NCI-H524 treated with DMSO at 0.1 percent for 48 hours (cell line): ENCODE results near the gene FRRS1L.

ENCODE experiments used
- DNase-seq: peaks from one replicate; lab custom pipeline; 2025; lab: John Stamatoyannopoulos, UW

The FRRS1L gene

GRCh38 chr9:109101202-109101595, 65.8 kb downstream of the FRRS1L start:
- DNase-seq = no peak

- DNase-seq = no peak
Measured at GRCh38 chr9:109100543-109101201, 66.4 kb downstream of the FRRS1L start.

DNA sequence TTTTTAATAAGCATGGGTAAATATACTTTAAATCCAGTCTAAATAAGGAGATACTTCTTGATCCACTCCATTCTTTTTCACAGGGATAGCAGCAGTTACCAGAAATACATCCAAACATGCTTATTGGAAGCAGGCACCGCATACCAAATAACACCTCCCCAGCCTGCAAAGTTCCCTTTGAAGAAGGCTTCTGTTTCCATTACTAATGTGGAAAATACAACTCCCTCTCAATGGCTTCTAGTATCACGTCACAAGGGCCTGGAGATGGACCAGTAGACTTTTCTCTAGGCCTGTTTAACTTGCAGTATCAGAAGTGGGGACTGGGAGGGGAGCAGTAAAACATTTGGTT, 68.1 kb downstream of the FRRS1L start:
- no peak for DNase-seq

DNA sequence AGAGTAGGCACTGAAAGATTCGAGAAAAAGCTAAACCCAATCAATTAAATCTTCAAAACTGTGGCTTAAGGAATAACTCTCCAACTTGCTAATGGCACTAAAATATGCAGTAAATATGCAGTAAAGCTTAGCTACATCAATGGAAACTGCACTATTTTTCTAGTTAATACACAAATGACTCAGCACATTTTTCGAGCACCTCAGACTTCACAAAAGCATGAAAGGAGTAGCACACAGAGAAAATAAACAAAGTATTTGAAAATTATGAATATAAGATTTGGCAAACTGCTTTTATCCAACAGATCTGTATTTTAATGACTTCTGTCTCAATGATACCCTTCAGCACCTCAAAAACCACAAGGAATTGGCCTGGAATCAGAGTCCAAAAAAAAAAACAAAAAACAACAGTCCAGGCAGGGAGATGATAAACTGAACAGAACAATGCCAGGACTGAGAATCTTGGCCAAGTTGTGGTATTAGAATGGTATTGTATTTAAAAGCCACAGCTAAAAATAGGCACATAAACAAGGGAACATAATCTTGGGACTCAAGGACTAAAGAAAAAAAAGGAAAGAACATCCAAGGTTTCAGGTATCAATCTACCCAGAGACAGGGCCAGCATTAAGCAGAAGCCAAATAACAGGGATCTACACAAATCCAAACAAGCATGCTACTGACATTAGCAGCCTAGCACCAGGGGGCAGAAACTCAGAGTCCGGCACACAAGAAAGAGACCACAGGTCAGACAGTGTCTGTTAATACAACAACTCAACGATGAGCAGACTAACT, 68.7 kb downstream of the FRRS1L start:
- DNase-seq = no peak

- DNase-seq = no peak
Measured at GRCh38 chr9:109097146-109097545, 69.9 kb downstream of the FRRS1L start.

DNA sequence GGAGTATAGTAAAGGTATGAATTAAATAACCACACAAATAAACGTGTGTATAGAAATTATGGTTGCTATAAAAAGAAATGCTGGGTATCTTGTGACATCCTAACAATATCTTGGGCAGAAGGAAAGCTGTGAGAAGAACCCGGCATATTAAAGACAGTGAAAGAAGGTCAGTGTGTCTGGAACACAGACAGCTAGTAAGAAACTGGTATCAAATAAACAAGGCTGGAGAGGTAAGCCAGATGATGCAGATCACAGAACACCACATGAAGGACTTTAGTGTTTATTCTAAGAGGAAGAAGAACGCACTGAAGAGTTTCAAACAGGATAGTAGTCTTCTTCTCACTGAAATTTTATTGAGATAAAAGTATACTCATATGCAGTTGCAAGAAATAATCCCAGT, 71.7 kb downstream of the FRRS1L start:
- DNase-seq = no peak

DNA sequence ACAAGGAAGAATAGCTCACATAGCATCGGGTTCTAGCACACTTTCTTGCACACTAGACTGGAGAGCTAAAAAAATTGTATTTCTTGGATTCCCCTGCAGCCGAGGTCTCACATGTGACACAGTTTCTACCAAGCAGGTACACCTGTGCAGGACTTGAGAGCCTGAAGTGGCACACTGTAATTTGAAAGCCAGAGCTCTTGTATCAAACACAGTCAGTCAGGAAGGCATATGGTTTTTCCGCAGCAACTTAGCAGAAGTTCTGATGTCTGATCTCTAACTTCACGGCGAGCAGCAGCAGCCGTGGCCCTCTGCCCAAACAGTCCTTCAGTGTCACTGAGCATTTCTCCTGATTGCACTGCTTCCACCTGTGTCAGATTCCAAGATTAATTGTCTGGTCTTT, 72.8 kb downstream of the FRRS1L start:
- DNase-seq = no peak

GRCh38 chr9:109092587-109092986, 74.5 kb downstream of the FRRS1L start:
- DNase-seq = no peak

- DNase-seq = no peak
Measured at GRCh38 chr9:109092051-109092580, 74.9 kb downstream of the FRRS1L start.

GRCh38 chr9:109088221-109088620, 78.8 kb downstream of the FRRS1L start:
- no peak for DNase-seq

GRCh38 chr9:109087795-109088194, 79.3 kb downstream of the FRRS1L start:
- DNase-seq = no peak

DNA sequence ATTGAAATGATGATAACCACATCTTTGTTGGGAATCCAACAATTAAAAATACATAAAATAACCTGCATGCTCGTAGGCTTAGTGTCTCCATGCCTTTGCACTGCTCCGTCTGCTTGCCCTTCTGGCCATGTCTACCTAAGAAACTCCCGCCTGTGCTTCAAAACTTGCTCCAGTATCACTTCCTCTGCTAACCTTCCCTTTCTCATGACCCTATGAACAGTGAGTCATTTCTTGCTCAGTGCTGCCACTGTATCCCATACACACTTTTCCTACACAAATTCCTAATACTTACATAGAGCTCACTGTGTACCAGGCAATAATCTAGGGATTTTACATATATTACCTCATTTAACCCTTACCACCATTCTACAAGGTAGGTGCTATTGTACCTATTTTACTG, 80.8 kb downstream of the FRRS1L start:
- no peak for DNase-seq

DNA sequence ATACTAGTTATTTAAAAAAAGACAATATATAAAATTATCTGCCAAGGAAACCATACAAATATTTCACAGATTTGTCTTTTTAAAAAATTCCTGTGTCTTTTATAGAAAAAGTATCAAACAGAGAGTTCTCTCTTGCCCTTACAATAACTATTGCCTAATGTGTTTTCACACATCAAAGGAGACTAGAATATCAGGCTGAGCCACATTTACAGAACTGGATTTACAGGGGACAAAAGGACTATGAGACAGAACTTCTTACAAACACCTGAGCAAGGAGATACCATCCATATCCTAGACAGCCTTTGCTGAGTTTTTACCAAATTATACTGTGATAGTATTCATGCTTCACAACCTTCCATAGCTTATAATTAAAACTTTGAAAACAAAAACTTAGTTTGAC, 81.5 kb downstream of the FRRS1L start:
- no peak for DNase-seq

DNA sequence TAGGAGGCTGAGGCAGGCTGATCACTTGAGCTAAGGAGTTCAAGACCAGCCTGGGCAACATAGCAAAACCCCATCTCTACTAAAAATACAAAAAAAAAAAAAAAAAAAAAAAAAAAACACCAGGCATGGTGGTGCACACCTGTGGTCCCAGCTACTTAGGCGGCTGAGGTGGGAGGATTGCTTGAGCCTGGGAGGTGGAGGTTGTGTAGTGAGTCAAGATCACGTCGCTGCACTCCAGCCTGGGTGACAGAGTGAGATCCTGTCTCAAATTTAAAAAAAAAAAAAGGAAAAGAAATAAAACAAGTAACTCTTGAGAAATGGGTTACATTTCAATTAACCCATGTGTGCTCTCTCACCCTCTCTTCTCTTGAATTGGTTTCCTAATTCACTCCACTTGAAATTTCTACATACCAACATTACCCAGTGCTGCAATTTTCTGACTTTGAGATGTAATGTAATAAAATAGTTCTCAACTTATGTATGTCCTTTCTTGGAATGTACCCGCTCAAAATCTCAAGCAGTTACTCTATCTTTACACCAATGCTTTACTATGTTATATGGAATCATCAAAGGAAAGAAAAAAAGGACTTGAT, 83.1 kb downstream of the FRRS1L start:
- DNase-seq = no peak

DNA sequence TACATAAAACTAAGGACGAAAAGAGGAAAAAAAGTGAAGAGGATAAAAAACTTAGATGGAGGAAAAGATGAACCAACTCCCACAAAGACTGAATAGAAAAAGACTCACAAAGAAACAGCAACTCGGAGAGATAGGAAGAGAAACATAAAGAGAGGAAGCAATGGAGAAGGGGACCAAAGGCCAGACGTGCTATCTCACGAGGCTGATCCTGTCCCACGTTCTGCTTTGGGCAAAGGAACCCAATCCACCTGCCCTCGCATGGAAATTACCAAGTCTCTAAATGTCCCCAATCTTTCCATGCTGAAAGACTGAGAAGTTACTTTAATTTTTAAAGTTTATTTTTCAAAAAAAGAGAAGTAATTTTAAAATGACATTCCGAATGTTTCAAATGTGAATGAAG, 83.9 kb downstream of the FRRS1L start:
- no peak for DNase-seq

- no peak for DNase-seq
Measured at GRCh38 chr9:109082091-109082620, 84.9 kb downstream of the FRRS1L start.
